H9 (cell line): Measurements from ENCODE around the gene GDNF. TPM values are rescaled to one million over a fixed set of nuclear protein-coding genes. Genes with fewer than 3 reads are reported as not detected.

Source experiments
- DNase-seq: peaks from one replicate; pipeline ENCODE4 v3.0.0-alpha.2; 2017
- H2AFZ ChIP-seq: one replicate; pipeline ENCODE4 v1.6.1; 2013; ENCODE audit warnings: mild to moderate bottlenecking, low read length, control low read depth, moderate library complexity
- H2AK5ac ChIP-seq: 2 replicates; pipeline ENCODE4 v1.6.1; 2013; ENCODE audit warnings: low read length, control low read depth, mixed read lengths; ENCODE audit not compliant: insufficient read length
- H2BK120ac ChIP-seq: one replicate; pipeline ENCODE4 v1.6.1; 2013; ENCODE audit warnings: low read depth, mild to moderate bottlenecking, low read length, control low read depth, inconsistent platforms; ENCODE audit not compliant: poor library complexity, severe bottlenecking
- H2BK12ac ChIP-seq: 2 replicates; pipeline ENCODE4 v1.6.1; 2013; ENCODE audit warnings: low read length, control low read depth, mixed read lengths, low read depth; ENCODE audit not compliant: insufficient read length
- H2BK15ac ChIP-seq: 2 replicates; pipeline ENCODE4 v1.6.1; 2013; ENCODE audit warnings: low read depth, low read length, control low read depth
- H2BK20ac ChIP-seq: one replicate; pipeline ENCODE4 v1.6.1; 2013; ENCODE audit warnings: low read depth, mild to moderate bottlenecking, low read length, control low read depth, inconsistent platforms; ENCODE audit not compliant: poor library complexity, severe bottlenecking
- H2BK5ac ChIP-seq: 2 replicates; pipeline ENCODE4 v1.6.1; 2013; ENCODE audit warnings: low read length, control low read depth, mixed read lengths; ENCODE audit not compliant: insufficient read length
- H3K14ac ChIP-seq: 2 replicates; pipeline ENCODE4 v1.6.1; 2013; ENCODE audit warnings: low read length, control low read depth; ENCODE audit not compliant: insufficient read depth
- H3K18ac ChIP-seq: 2 replicates; pipeline ENCODE4 v1.6.1; 2013; ENCODE audit warnings: low read depth, mild to moderate bottlenecking, mixed read lengths, low read length, control low read depth; ENCODE audit not compliant: insufficient read length
- H3K23ac ChIP-seq: 2 replicates; pipeline ENCODE4 v1.6.1; 2013; ENCODE audit warnings: low read length, control low read depth, mixed read lengths, low read depth; ENCODE audit not compliant: insufficient read length
- H3K23me2 ChIP-seq: 2 replicates; pipeline ENCODE4 v1.6.1; 2013; ENCODE audit warnings: low read depth, mild to moderate bottlenecking, mixed read lengths, low read length, control low read depth; ENCODE audit not compliant: insufficient read length, poor library complexity, severe bottlenecking
- H3K27ac ChIP-seq: 2 replicates; pipeline ENCODE4 v1.5.1; 2013; ENCODE audit warnings: low read length, control low read depth, mixed read lengths, low read depth; ENCODE audit not compliant: insufficient read length
- H3K27me3 ChIP-seq: 2 replicates; pipeline ENCODE4 v1.6.1; 2013; ENCODE audit warnings: low read length, control low read depth, inconsistent platforms; ENCODE audit not compliant: insufficient read depth
- H3K4ac ChIP-seq: 2 replicates; pipeline ENCODE4 v1.6.1; 2013; ENCODE audit warnings: low read depth, mild to moderate bottlenecking, control low read depth, inconsistent platforms, low read length, moderate library complexity
- H3K4me1 ChIP-seq: 2 replicates; pipeline ENCODE4 v1.6.1; 2013; ENCODE audit warnings: low read length, control low read depth, inconsistent platforms; ENCODE audit not compliant: insufficient read depth
- H3K4me2 ChIP-seq: 2 replicates; pipeline ENCODE4 v1.6.1; 2013; ENCODE audit warnings: low read length, control low read depth, mixed read lengths; ENCODE audit not compliant: insufficient read length, insufficient read depth
- H3K56ac ChIP-seq: 2 replicates; pipeline ENCODE4 v1.6.1; 2013; ENCODE audit warnings: low read depth, mild to moderate bottlenecking, mixed read lengths, low read length, control low read depth; ENCODE audit not compliant: insufficient read length
- H3K79me1 ChIP-seq: 2 replicates; pipeline ENCODE4 v1.6.1; 2013; ENCODE audit warnings: low read depth, mild to moderate bottlenecking, moderate library complexity, low read length, control low read depth, inconsistent platforms; ENCODE audit not compliant: insufficient read depth, poor library complexity, severe bottlenecking
- H3K79me2 ChIP-seq: 2 replicates; pipeline ENCODE4 v1.6.1; 2013; ENCODE audit warnings: low read length, control low read depth, inconsistent platforms; ENCODE audit not compliant: insufficient read depth
- H3K9ac ChIP-seq: 2 replicates; pipeline ENCODE4 v1.6.1; 2013; ENCODE audit warnings: low read length, control low read depth, mixed read lengths; ENCODE audit not compliant: insufficient read length; ENCODE audit errors: extremely low read depth
- H3K9me3 ChIP-seq: one replicate; pipeline ENCODE4 v1.6.1; 2013; ENCODE audit warnings: low read depth, low read length, inconsistent platforms; ENCODE audit not compliant: control insufficient read depth
- H3T11ph ChIP-seq: one replicate; pipeline ENCODE4 v1.6.1; 2013; ENCODE audit warnings: mild to moderate bottlenecking, low read length, control low read depth, inconsistent platforms
- H4K20me1 ChIP-seq: one replicate; pipeline ENCODE4 v1.6.1; 2013; ENCODE audit not compliant: control insufficient read depth, insufficient read length, insufficient read depth
- H4K5ac ChIP-seq: 2 replicates; pipeline ENCODE4 v1.6.1; 2013; ENCODE audit warnings: low read depth, mild to moderate bottlenecking, mixed read lengths, low read length, control low read depth; ENCODE audit not compliant: insufficient read length
- H4K8ac ChIP-seq: replicated peaks from 2 replicates; pipeline ENCODE4 v1.6.1; 2013; ENCODE audit warnings: low read length, control low read depth, mixed read lengths, low read depth; ENCODE audit not compliant: insufficient read length
- H4K91ac ChIP-seq: 2 replicates; pipeline ENCODE4 v1.6.1; 2013; ENCODE audit warnings: low read depth, mild to moderate bottlenecking, moderate library complexity, mixed read lengths, low read length, control low read depth; ENCODE audit not compliant: insufficient read length
- H3K27ac Mint-ChIP-seq, 3 experiments: 2 replicates in 2 of 3; 3 replicates in 1 of 3; pipeline ENCODE4 v1.8.0; 2020 to 2021; ENCODE audit warnings: mixed read lengths in 3 of 3, mild to moderate bottlenecking in 1 of 3, moderate library complexity in 1 of 3
- H3K27me3 Mint-ChIP-seq: 2 replicates; pipeline ENCODE4 v1.8.0; 2021; ENCODE audit warnings: low read depth, mild to moderate bottlenecking, moderate library complexity, mixed read lengths
- H3K36me3 Mint-ChIP-seq, 3 experiments: 2 replicates in 2 of 3; 3 replicates in 1 of 3; pipeline ENCODE4 v1.8.0; 2020 to 2021; ENCODE audit warnings: low read depth in 3 of 3, mixed read lengths in 3 of 3; ENCODE audit not compliant: insufficient read depth in 1 of 3
- H3K4me1 Mint-ChIP-seq, 2 experiments: 2 replicates each; pipeline ENCODE4 v1.8.0; 2020; ENCODE audit warnings: mixed read lengths in 2 of 2
- H3K4me3 Mint-ChIP-seq, 2 experiments: 2 replicates in 1 of 2; 3 replicates in 1 of 2; pipeline ENCODE4 v1.8.0; 2020 to 2021; ENCODE audit warnings: mild to moderate bottlenecking in 2 of 2, mixed read lengths in 2 of 2, moderate library complexity in 1 of 2
- H3K9me3 Mint-ChIP-seq, 2 experiments: 2 replicates in 1 of 2; 3 replicates in 1 of 2; pipeline ENCODE4 v1.8.0; 2020; ENCODE audit warnings: mild to moderate bottlenecking in 2 of 2, mixed read lengths in 2 of 2, moderate library complexity in 1 of 2
- CTCF ChIP-seq: fragments of 200-600 bp; sonication (generic); conservative IDR thresholded peaks from 3 replicates; pipeline ENCODE4 v1.8.0; 2021; ENCODE audit warnings: antibody characterized with exemption, mild to moderate bottlenecking
- WGBS: extraction: QIAGEN DNeasy Blood & Tissue Kit; methylation state at CpG from one replicate; pipeline ENCODE4 v1.1.7; 2013; ENCODE audit warnings: missing lambda C conversion rate, low lambda C conversion rate, mixed read lengths; ENCODE audit not compliant: insufficient read length; ENCODE audit errors: extremely low coverage; 5-methylcytosine and 5-hydroxymethylcytosine counted together
- total RNA-seq: library from RNA; stranded (reverse); gene quantifications from 2 replicates; pipeline ENCODE4 v1.2.1, GENCODE V29; 2021

The GDNF gene
- total RNA-seq, 1 experiment from 2014 or later: not detected

- Histone ChIP-seq H3K27me3 (no peaks in the 10 kb centered on the region), H2BK15ac (no peak overlapping the region), H3K79me1 (no peaks in the 10 kb centered on the region), H4K91ac (no peak overlapping the region), H3K9me3 (no peaks in the 10 kb centered on the region), H3K14ac (no peak overlapping the region), H4K8ac (no peak overlapping the region), H2BK5ac (no peak overlapping the region), H3K18ac (no peak overlapping the region), H3K23me2 (no peaks in the 10 kb centered on the region), H2AK5ac (no peak overlapping the region), H3T11ph (no peak overlapping the region), H3K23ac (no peak overlapping the region), H3K27ac (no peak overlapping the region), H2BK120ac (no peak overlapping the region), H3K4me2 (no peak overlapping the region), H2BK20ac (no peak overlapping the region), H3K4ac (no peak overlapping the region), H3K9ac (no peak overlapping the region), H2BK12ac (no peak overlapping the region), H3K56ac (no peak overlapping the region), H4K5ac (no peak overlapping the region), H4K20me1 (no peaks in the 10 kb centered on the region), H3K4me1 (peaks cover under 1% of the 10 kb centered on the region; the same call in 1 of the 2 replicates), H3K79me2 (no peaks in the 10 kb centered on the region), H2AFZ (no peak overlapping the region)
- H3K36me3 Mint-ChIP-seq: no peaks in the 10 kb centered on the region; a peak in 1 of 7 replicates
- DNase-seq: no peak
- no peak overlapping the region for H3K4me3 Mint-ChIP-seq
- H3K27ac Mint-ChIP-seq: no peak overlapping the region
- H3K27me3 Mint-ChIP-seq: peaks cover 1% of the 10 kb centered on the region; the same call in 1 of the 2 replicates
- H3K9me3 Mint-ChIP-seq: no peaks in the 10 kb centered on the region
- WGBS: no CpG with 5 or more reads among the region's 10 CpGs
- TF ChIP-seq CTCF: no peak
- H3K4me1 Mint-ChIP-seq: peaks cover 10 to 14% of the 10 kb centered on the region in 2 experiments
Observed at GRCh38 chr5:37811866-37812265, 28.0 kb downstream of the GDNF start.
